Tibial nerve (tissue), 3 donors: ENCODE data around the gene METTL24.
"Not testable (repeated sequence)": the region's sequence is repeated elsewhere in the genome, so short reads cannot be mapped to it uniquely, and the experiment has no call there.

Experiments used
- CTCF ChIP-seq, 5 experiments: fragments of 200-600 bp in 3 of 5; fragments of 450-650 bp in 2 of 5; sonication (generic) in 3 of 5; IDR thresholded peaks; one replicate each; pipeline ENCODE4 v1.5.1; 2016 to 2019; ENCODE audit warnings: antibody characterized with exemption in 5 of 5, mild to moderate bottlenecking in 3 of 5, moderate library complexity in 2 of 5
- POLR2A ChIP-seq, 2 donors: fragments of 450-650 bp; IDR thresholded peaks; one replicate each; pipeline ENCODE4 v1.6.1; 2017; ENCODE audit warnings: antibody characterized with exemption in 2 of 2, mild to moderate bottlenecking in 2 of 2, moderate library complexity in 2 of 2

GRCh38 chr6:110236007-110236406 lies 122.1 kb downstream of the METTL24 start:
- not testable (repeated sequence) for TF ChIP-seq CTCF, POLR2A (IDR thresholded peaks at IDR 0.05)
